Trophoblast cell (in vitro differentiated cells and primary cell): ENCODE measurements around the gene MS4A6E.

ENCODE experiments used
- DNase-seq, 2 donors: peaks; one replicate each; pipeline ENCODE4 v3.0.0-alpha.2; 2016
- H2AFZ ChIP-seq: 2 replicates; pipeline ENCODE4 v1.6.1; 2013; ENCODE audit warnings: low read length, moderate library complexity, mild to moderate bottlenecking; ENCODE audit not compliant: insufficient read depth, poor library complexity
- H2AK5ac ChIP-seq: 2 replicates; pipeline ENCODE4 v1.6.1; 2013; ENCODE audit warnings: mild to moderate bottlenecking, low read length
- H2BK120ac ChIP-seq: 2 replicates; pipeline ENCODE4 v1.6.1; 2013; ENCODE audit warnings: low read length, mild to moderate bottlenecking, moderate library complexity; ENCODE audit not compliant: insufficient read depth, poor library complexity
- H2BK12ac ChIP-seq: 2 replicates; pipeline ENCODE4 v1.6.1; 2013; ENCODE audit warnings: mild to moderate bottlenecking, low read length, moderate library complexity
- H2BK5ac ChIP-seq: 2 replicates; pipeline ENCODE4 v1.6.1; 2013; ENCODE audit warnings: low read length, low read depth, moderate library complexity, mild to moderate bottlenecking; ENCODE audit not compliant: poor library complexity
- H3K14ac ChIP-seq: 2 replicates; pipeline ENCODE4 v1.6.1; 2013; ENCODE audit warnings: mild to moderate bottlenecking, low read length
- H3K18ac ChIP-seq: 2 replicates; pipeline ENCODE4 v1.6.1; 2013; ENCODE audit warnings: mild to moderate bottlenecking, low read length
- H3K23ac ChIP-seq: 2 replicates; pipeline ENCODE4 v1.6.1; 2013; ENCODE audit warnings: low read length
- H3K27ac ChIP-seq: 2 replicates; pipeline ENCODE4 v1.5.1; 2013; ENCODE audit warnings: low read depth, mild to moderate bottlenecking, inconsistent platforms, low read length, moderate library complexity
- H3K27me3 ChIP-seq: 2 replicates; pipeline ENCODE4 v1.6.1; 2013; ENCODE audit warnings: inconsistent platforms, mild to moderate bottlenecking, low read length, moderate library complexity; ENCODE audit not compliant: insufficient read depth
- H3K36me3 ChIP-seq, 2 experiments: 1 replicate in 1 of 2; 2 replicates in 1 of 2; pipeline ENCODE4 v1.6.1; 2013; ENCODE audit warnings: low read length in 2 of 2, mild to moderate bottlenecking in 2 of 2, moderate library complexity in 1 of 2; ENCODE audit not compliant: insufficient read depth in 2 of 2, control insufficient read depth in 1 of 2
- H3K4ac ChIP-seq: 2 replicates; pipeline ENCODE4 v1.6.1; 2013; ENCODE audit warnings: low read depth, mild to moderate bottlenecking, low read length, moderate library complexity
- H3K4me1 ChIP-seq, 2 experiments: 1 replicate in 1 of 2; 2 replicates in 1 of 2; pipeline ENCODE4 v1.6.1; 2013; ENCODE audit warnings: low read length in 2 of 2, mild to moderate bottlenecking in 2 of 2, moderate library complexity in 1 of 2; ENCODE audit not compliant: insufficient read depth in 2 of 2, control insufficient read depth in 1 of 2
- H3K4me2 ChIP-seq: 2 replicates; pipeline ENCODE4 v1.6.1; 2013; ENCODE audit warnings: inconsistent platforms, mild to moderate bottlenecking, low read length, moderate library complexity
- H3K4me3 ChIP-seq: 2 replicates; pipeline ENCODE4 v1.5.1; 2013; ENCODE audit warnings: mild to moderate bottlenecking, low read depth, low read length, inconsistent platforms
- H3K79me1 ChIP-seq: one replicate; pipeline ENCODE4 v1.6.1; 2013; ENCODE audit warnings: low read length
- H3K79me2 ChIP-seq: 2 replicates; pipeline ENCODE4 v1.6.1; 2013; ENCODE audit warnings: low read length, mild to moderate bottlenecking; ENCODE audit not compliant: control insufficient read depth, insufficient read depth, poor library complexity
- H3K9ac ChIP-seq: 2 replicates; pipeline ENCODE4 v1.6.1; 2013; ENCODE audit warnings: mild to moderate bottlenecking, low read length
- H3K9me3 ChIP-seq: 2 replicates; pipeline ENCODE4 v1.6.1; 2013; ENCODE audit warnings: low read depth, mild to moderate bottlenecking, control low read depth, inconsistent platforms, low read length; ENCODE audit not compliant: insufficient read depth
- H4K12ac ChIP-seq: 2 replicates; pipeline ENCODE4 v1.6.1; 2013; ENCODE audit warnings: low read depth, mild to moderate bottlenecking, low read length, moderate library complexity
- H4K8ac ChIP-seq: 2 replicates; pipeline ENCODE4 v1.6.1; 2013; ENCODE audit warnings: low read depth, mild to moderate bottlenecking, low read length, moderate library complexity
- H4K91ac ChIP-seq: one replicate; pipeline ENCODE4 v1.6.1; 2013; ENCODE audit warnings: low read depth, mild to moderate bottlenecking, low read length, moderate library complexity
- WGBS: extraction: QIAGEN DNeasy Blood & Tissue Kit; methylation state at CpG from one replicate; pipeline ENCODE4 v1.1.7; 2013; ENCODE audit warnings: missing lambda C conversion rate; ENCODE audit not compliant: insufficient read length, insufficient coverage; ENCODE audit errors: extremely low coverage; 5-methylcytosine and 5-hydroxymethylcytosine counted together

Gene MS4A6E

GRCh38 chr11:60348116-60348515 lies 21.1 kb downstream of the MS4A6E start:
- Histone ChIP-seq H3K79me2 (no peaks in the 10 kb centered on the region), H3K23ac (no peak overlapping the region), H2AK5ac (no peak overlapping the region), H4K8ac (no peak overlapping the region), H3K79me1 (no peaks in the 10 kb centered on the region), H2BK12ac (no peak overlapping the region), H3K36me3 (no peaks in the 10 kb centered on the region), H3K18ac (no peak overlapping the region), H4K91ac (no peak overlapping the region), H3K9me3 (no peaks in the 10 kb centered on the region), H3K4me1 (peaks cover 0 to 6% of the 10 kb centered on the region in 2 experiments), H2AFZ (no peak overlapping the region), H2BK5ac (no peak overlapping the region), H3K4me2 (no peak overlapping the region), H4K12ac (no peak overlapping the region), H3K9ac (no peak overlapping the region), H3K4me3 (no peak overlapping the region), H2BK120ac (no peak overlapping the region), H3K14ac (no peak overlapping the region), H3K4ac (no peak overlapping the region), H3K27ac (no peak overlapping the region), H3K27me3 (no peaks in the 10 kb centered on the region)
- WGBS: no CpG with 5 or more reads among the region's 2 CpGs
- DNase-seq: no peak

- no CpG with 5 or more reads among the region's 1 CpG for WGBS
- no peaks in the 10 kb centered on the region for H3K9me3 ChIP-seq
- no peak overlapping the region for H2BK5ac ChIP-seq
- H3K27me3 ChIP-seq: no peaks in the 10 kb centered on the region
- H2BK12ac ChIP-seq: no peak overlapping the region
- H3K4me2 ChIP-seq: no peak overlapping the region
- H3K36me3 ChIP-seq: no peaks in the 10 kb centered on the region
- H3K23ac ChIP-seq: no peak overlapping the region
- H2BK120ac ChIP-seq: no peak overlapping the region
- no peak overlapping the region for H3K27ac ChIP-seq
- H3K4me1 ChIP-seq: peaks cover 0 to 6% of the 10 kb centered on the region in 2 experiments
- H4K8ac ChIP-seq: no peak overlapping the region
- no peak overlapping the region for H3K14ac ChIP-seq
- DNase-seq: no peak
- no peak overlapping the region for H3K4ac ChIP-seq
- no peak overlapping the region for H3K4me3 ChIP-seq
- no peak overlapping the region for H4K12ac ChIP-seq
- no peaks in the 10 kb centered on the region for H3K79me2 ChIP-seq
- no peak overlapping the region for H2AFZ ChIP-seq
- no peak overlapping the region for H3K9ac ChIP-seq
- H3K18ac ChIP-seq: no peak overlapping the region
- no peak overlapping the region for H2AK5ac ChIP-seq
- H3K79me1 ChIP-seq: no peaks in the 10 kb centered on the region
- H4K91ac ChIP-seq: no peak overlapping the region
Measured at GRCh38 chr11:60349990-60350389, 22.9 kb downstream of the MS4A6E start.

- H3K79me2 ChIP-seq: no peaks in the 10 kb centered on the region
Measured at GRCh38 chr11:60357771-60358170, 30.7 kb downstream of the MS4A6E start.

GRCh38 chr11:60360621-60361020 lies 33.6 kb downstream of the MS4A6E start:
- DNase-seq: no peak

More at GRCh38 chr11:60357771-60358170, 30.7 kb downstream of the MS4A6E start:
- H3K9me3 ChIP-seq: peaks cover 6% of the 10 kb centered on the region
- no peak overlapping the region for H2AFZ ChIP-seq
- WGBS: no CpG with 5 or more reads among the region's 2 CpGs
- H3K4me1 ChIP-seq: no peaks in the 10 kb centered on the region
- no peak overlapping the region for H4K8ac ChIP-seq
- H2BK12ac ChIP-seq: no peak overlapping the region
- no peak for DNase-seq
- H4K12ac ChIP-seq: no peak overlapping the region
- H3K23ac ChIP-seq: no peak overlapping the region
- no peak overlapping the region for H4K91ac ChIP-seq
- no peaks in the 10 kb centered on the region for H3K36me3 ChIP-seq
- H3K4me3 ChIP-seq: no peak overlapping the region
- no peak overlapping the region for H3K27ac ChIP-seq
- no peaks in the 10 kb centered on the region for H3K79me1 ChIP-seq
- H3K4me2 ChIP-seq: no peak overlapping the region
- no peak overlapping the region for H2AK5ac ChIP-seq
- no peaks in the 10 kb centered on the region for H3K27me3 ChIP-seq
- H3K14ac ChIP-seq: no peak overlapping the region
- H2BK120ac ChIP-seq: no peak overlapping the region
- H2BK5ac ChIP-seq: no peak overlapping the region
- no peak overlapping the region for H3K4ac ChIP-seq
- no peak overlapping the region for H3K18ac ChIP-seq
- no peak overlapping the region for H3K9ac ChIP-seq

More at GRCh38 chr11:60360621-60361020, 33.6 kb downstream of the MS4A6E start:
- Histone ChIP-seq H3K4me3 (no peak overlapping the region), H3K36me3 (no peaks in the 10 kb centered on the region), H3K4me1 (no peaks in the 10 kb centered on the region), H2BK120ac (no peak overlapping the region), H4K8ac (no peak overlapping the region), H2AK5ac (no peak overlapping the region), H3K23ac (no peak overlapping the region), H2BK12ac (no peak overlapping the region), H4K91ac (no peak overlapping the region), H3K4ac (no peak overlapping the region), H3K14ac (no peak overlapping the region), H3K79me2 (no peaks in the 10 kb centered on the region), H2AFZ (no peak overlapping the region), H3K79me1 (peaks cover 2% of the 10 kb centered on the region), H3K9me3 (peaks cover 6% of the 10 kb centered on the region), H3K18ac (no peak overlapping the region), H3K9ac (no peak overlapping the region), H3K27ac (no peak overlapping the region), H4K12ac (no peak overlapping the region), H2BK5ac (no peak overlapping the region), H3K4me2 (no peak overlapping the region), H3K27me3 (no peaks in the 10 kb centered on the region)
- WGBS: no CpG with 5 or more reads among the region's 4 CpGs
